ENCODE results near the gene PFN1. TPM values are rescaled to one million over a fixed set of nuclear protein-coding genes. Genes with fewer than 3 reads are reported as not detected.

Gene PFN1
- total RNA-seq, 1 donor from 2014 or later, result 874 TPM

GRCh38 chr17:4986951-4987766 lies 38.8 kb upstream of the PFN1 start, which contains the start of gene CAMTA2:
CAMTA2 (minus strand) TSS chr17:4987675; CDS start chr17:4986222, 1,453 bp downstream.
- DNase-seq (ENCODE audit: low spot score), result peak; percentile 79
- TF ChIP-seq CTCF (IDR thresholded peaks at IDR 0.05; ENCODE audit: unreplicated experiment), result peak; percentile 82
- no peak within 1 kb of the TSS for H3K27ac Mint-ChIP-seq (ENCODE audit: unreplicated experiment)
- peaks cover 24% of the 10 kb centered on the region for H3K36me3 Mint-ChIP-seq (ENCODE audit: low read depth, unreplicated experiment)
- H3K4me1 Mint-ChIP-seq (ENCODE audit: unreplicated experiment), result peaks cover 27% of the 10 kb centered on the region
- peak within 1 kb of the TSS; percentile 88 for H3K4me3 Mint-ChIP-seq (ENCODE audit: unreplicated experiment)
- peaks cover 20% of the 10 kb centered on the region for H3K27me3 Mint-ChIP-seq (ENCODE audit: unreplicated experiment)
- no peaks in the 10 kb centered on the region for H3K9me3 Mint-ChIP-seq (ENCODE audit: unreplicated experiment)

GRCh38 chr17:4986403-4986802 lies 38.1 kb upstream of the PFN1 start:
- TF ChIP-seq CTCF (IDR thresholded peaks at IDR 0.05; ENCODE audit: unreplicated experiment), result no peak
- H3K36me3 Mint-ChIP-seq (ENCODE audit: low read depth, unreplicated experiment), result peaks cover 25% of the 10 kb centered on the region
- H3K9me3 Mint-ChIP-seq (ENCODE audit: unreplicated experiment), result no peaks in the 10 kb centered on the region
- peak overlapping the region; percentile 88 for H3K4me3 Mint-ChIP-seq (ENCODE audit: unreplicated experiment)
- peaks cover 29% of the 10 kb centered on the region for H3K4me1 Mint-ChIP-seq (ENCODE audit: unreplicated experiment)
- peaks cover 20% of the 10 kb centered on the region for H3K27me3 Mint-ChIP-seq (ENCODE audit: unreplicated experiment)
- no peak for DNase-seq (ENCODE audit: low spot score)
- H3K27ac Mint-ChIP-seq (ENCODE audit: unreplicated experiment), result peak overlapping the region; percentile 48

GRCh38 chr17:4982305-4982704 lies 34.0 kb upstream of the PFN1 start:
- peaks cover 31% of the 10 kb centered on the region for H3K36me3 Mint-ChIP-seq (ENCODE audit: low read depth, unreplicated experiment)
- no peak overlapping the region for H3K27ac Mint-ChIP-seq (ENCODE audit: unreplicated experiment)
- no peaks in the 10 kb centered on the region for H3K9me3 Mint-ChIP-seq (ENCODE audit: unreplicated experiment)
- no peak for DNase-seq (ENCODE audit: low spot score)
- TF ChIP-seq CTCF (IDR thresholded peaks at IDR 0.05; ENCODE audit: unreplicated experiment), result no peak
- peaks cover 9% of the 10 kb centered on the region for H3K27me3 Mint-ChIP-seq (ENCODE audit: unreplicated experiment)
- H3K4me3 Mint-ChIP-seq (ENCODE audit: unreplicated experiment), result no peak overlapping the region
- peaks cover 21% of the 10 kb centered on the region for H3K4me1 Mint-ChIP-seq (ENCODE audit: unreplicated experiment)

GRCh38 chr17:4980644-4981216 lies 32.4 kb upstream of the PFN1 start:
- Mint-ChIP-seq H3K9me3 (ENCODE audit: unreplicated experiment) (no peaks in the 10 kb centered on the region), H3K27ac (ENCODE audit: unreplicated experiment) (peak overlapping the region; percentile 82), H3K4me1 (ENCODE audit: unreplicated experiment) (peaks cover 11% of the 10 kb centered on the region), H3K36me3 (ENCODE audit: low read depth, unreplicated experiment) (peaks cover 38% of the 10 kb centered on the region), H3K4me3 (ENCODE audit: unreplicated experiment) (peak overlapping the region; percentile 74), H3K27me3 (ENCODE audit: unreplicated experiment) (peaks cover 11% of the 10 kb centered on the region)
- DNase-seq (ENCODE audit: low spot score), result peak; percentile 69
- peak; percentile 80 for TF ChIP-seq CTCF (IDR thresholded peaks at IDR 0.05; ENCODE audit: unreplicated experiment)

GRCh38 chr17:4978726-4979125 lies 30.4 kb upstream of the PFN1 start:
- Mint-ChIP-seq H3K27me3 (ENCODE audit: unreplicated experiment) (peaks cover 12% of the 10 kb centered on the region), H3K36me3 (ENCODE audit: low read depth, unreplicated experiment) (peaks cover 52% of the 10 kb centered on the region), H3K4me1 (ENCODE audit: unreplicated experiment) (peaks cover 11% of the 10 kb centered on the region), H3K27ac (ENCODE audit: unreplicated experiment) (no peak overlapping the region), H3K9me3 (ENCODE audit: unreplicated experiment) (no peaks in the 10 kb centered on the region), H3K4me3 (ENCODE audit: unreplicated experiment) (no peak overlapping the region)
- no peak for DNase-seq (ENCODE audit: low spot score)
- TF ChIP-seq CTCF (IDR thresholded peaks at IDR 0.05; ENCODE audit: unreplicated experiment), result no peak

All from endothelial cell (in vitro differentiated cells).